Activated naive CD4-positive, alpha-beta T cell treated with anti-CD3 and anti-CD28 coated beads, Interleukin-2, amount 10 ng/mL, durations not matched to agents 7 days and 5 days (primary cell): ENCODE data around the gene GC.
"Not testable (repeated sequence)": the region's sequence is repeated elsewhere in the genome, so short reads cannot be mapped to it uniquely, and the experiment has no call there.

ENCODE experiments used
- CTCF ChIA-PET: fragments of 350-600 bp; sonication (Branson Sonifier 250); formaldehyde crosslinking; loops from one replicate; lab custom pipeline; 2021; ENCODE audit warnings: antibody characterized with exemption; lab: Charles Lee
- DNase-seq: peaks from one replicate; pipeline ENCODE4 v3.0.0-alpha.2; 2020
- H3K27ac Mint-ChIP-seq: one replicate; pipeline ENCODE4 v1.8.0; 2021; ENCODE audit warnings: mild to moderate bottlenecking, moderate library complexity, mixed read lengths
- H3K27me3 Mint-ChIP-seq: one replicate; pipeline ENCODE4 v1.8.0; 2021; ENCODE audit warnings: mild to moderate bottlenecking, mixed read lengths
- H3K36me3 Mint-ChIP-seq: one replicate; pipeline ENCODE4 v1.8.0; 2021; ENCODE audit warnings: mixed read lengths
- H3K4me1 Mint-ChIP-seq: one replicate; pipeline ENCODE4 v1.8.0; 2021; ENCODE audit warnings: mixed read lengths
- H3K4me3 Mint-ChIP-seq: one replicate; pipeline ENCODE4 v1.8.0; 2021; ENCODE audit warnings: mild to moderate bottlenecking, moderate library complexity, mixed read lengths
- H3K9me3 Mint-ChIP-seq: one replicate; pipeline ENCODE4 v1.8.0; 2021; ENCODE audit warnings: mixed read lengths

GC gene

DNA sequence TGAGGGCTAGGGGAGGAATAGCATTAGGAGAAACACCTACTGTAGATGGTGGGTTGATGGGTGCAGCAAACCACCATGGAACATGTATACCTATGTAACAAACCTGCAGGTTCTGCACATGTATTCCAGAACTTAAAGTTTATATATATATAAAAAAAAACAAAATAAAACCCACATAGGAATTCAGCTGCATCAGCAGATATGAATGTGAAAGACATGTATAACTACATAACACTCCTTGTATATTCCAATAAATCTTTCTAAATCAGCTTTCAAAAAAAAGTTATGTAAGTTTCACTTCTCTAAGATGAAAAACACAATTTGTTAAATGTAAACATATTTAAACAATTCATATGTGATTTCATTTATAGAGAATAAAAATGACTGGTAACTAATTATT lies 6.0 kb downstream of the GC start:
- H3K27me3 Mint-ChIP-seq, result no peaks in the 10 kb centered on the region
- no peaks in the 10 kb centered on the region for H3K4me1 Mint-ChIP-seq
- H3K36me3 Mint-ChIP-seq, result no peaks in the 10 kb centered on the region
- CTCF ChIA-PET, result no interaction called here
- no peak for DNase-seq
- H3K9me3 Mint-ChIP-seq, result no peaks in the 10 kb centered on the region
- H3K27ac Mint-ChIP-seq, result no peak overlapping the region
- H3K4me3 Mint-ChIP-seq, result no peak overlapping the region

DNA sequence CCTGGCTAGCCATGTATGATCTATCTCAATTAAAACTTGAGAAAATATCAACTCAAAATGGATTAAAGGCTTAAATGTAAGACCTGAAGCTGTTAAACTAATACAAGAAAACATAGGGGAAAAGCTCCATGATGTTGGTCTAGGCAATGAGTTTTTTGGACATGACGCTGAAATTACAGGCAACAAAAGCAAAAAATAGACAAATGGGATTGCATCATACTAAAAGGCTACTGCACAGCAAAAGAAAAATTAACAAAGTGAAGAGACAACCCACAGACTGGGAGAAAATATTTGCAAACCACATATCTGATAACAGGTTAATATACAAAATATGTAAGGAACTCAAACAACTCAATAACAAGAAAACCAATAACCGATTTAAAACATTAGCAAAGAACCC lies 8.4 kb downstream of the GC start:
- H3K9me3 Mint-ChIP-seq, result no peaks in the 10 kb centered on the region

DNA sequence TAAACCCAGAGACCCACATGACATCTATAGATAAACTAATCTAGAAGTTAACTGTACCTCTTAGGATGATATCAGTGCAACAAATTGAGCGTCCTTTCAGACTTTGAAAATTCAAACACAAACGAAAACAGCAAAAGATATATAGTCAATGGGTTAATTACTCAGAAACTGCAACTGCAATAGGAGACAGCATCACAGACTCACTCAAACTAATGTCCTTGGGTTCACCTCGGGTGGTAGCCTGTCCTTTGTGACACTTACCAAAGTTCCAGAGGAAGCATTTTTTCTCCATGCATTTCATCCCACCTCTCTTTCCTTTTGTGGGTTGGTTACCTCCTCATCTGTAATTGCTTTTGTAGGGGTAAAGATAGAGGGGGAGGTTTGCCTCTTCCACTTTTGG lies 9.7 kb downstream of the GC start:
- Mint-ChIP-seq H3K9me3 (no peaks in the 10 kb centered on the region), H3K27ac (no peak overlapping the region), H3K27me3 (no peaks in the 10 kb centered on the region), H3K4me3 (no peak overlapping the region), H3K4me1 (no peaks in the 10 kb centered on the region), H3K36me3 (no peaks in the 10 kb centered on the region)
- CTCF ChIA-PET, result no interaction called here
- no peak for DNase-seq

More for the DNA sequence above, 8.4 kb downstream of the GC start:
- CTCF ChIA-PET, result no interaction called here
- Mint-ChIP-seq H3K27me3 (no peaks in the 10 kb centered on the region), H3K27ac (no peak overlapping the region), H3K4me3 (no peak overlapping the region), H3K36me3 (no peaks in the 10 kb centered on the region), H3K4me1 (no peaks in the 10 kb centered on the region)
- no peak for DNase-seq

DNA sequence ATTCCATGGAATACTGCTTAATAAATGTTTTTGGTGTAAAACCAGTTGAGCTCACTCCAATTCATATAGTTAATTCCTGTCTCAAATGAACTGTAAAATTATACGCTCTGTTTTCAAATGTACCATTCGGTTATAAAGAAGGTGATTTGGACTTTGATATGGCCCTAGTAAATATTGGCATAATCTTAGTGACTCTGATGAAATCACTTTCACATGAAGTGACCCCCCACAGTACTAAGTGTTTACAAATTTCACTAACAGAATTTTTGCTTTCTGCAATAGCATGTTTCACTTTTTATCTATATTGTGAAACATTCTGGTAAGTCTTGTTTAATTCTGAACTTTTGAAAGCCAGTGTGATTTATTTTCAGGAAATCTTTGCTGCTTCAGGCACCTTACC lies 10.9 kb downstream of the GC start:
- no peaks in the 10 kb centered on the region for H3K4me1 Mint-ChIP-seq
- H3K27ac Mint-ChIP-seq, result no peak overlapping the region
- H3K27me3 Mint-ChIP-seq, result no peaks in the 10 kb centered on the region
- DNase-seq, result no peak
- no peaks in the 10 kb centered on the region for H3K9me3 Mint-ChIP-seq
- H3K36me3 Mint-ChIP-seq, result no peaks in the 10 kb centered on the region
- CTCF ChIA-PET, result no interaction called here
- no peak overlapping the region for H3K4me3 Mint-ChIP-seq

DNA sequence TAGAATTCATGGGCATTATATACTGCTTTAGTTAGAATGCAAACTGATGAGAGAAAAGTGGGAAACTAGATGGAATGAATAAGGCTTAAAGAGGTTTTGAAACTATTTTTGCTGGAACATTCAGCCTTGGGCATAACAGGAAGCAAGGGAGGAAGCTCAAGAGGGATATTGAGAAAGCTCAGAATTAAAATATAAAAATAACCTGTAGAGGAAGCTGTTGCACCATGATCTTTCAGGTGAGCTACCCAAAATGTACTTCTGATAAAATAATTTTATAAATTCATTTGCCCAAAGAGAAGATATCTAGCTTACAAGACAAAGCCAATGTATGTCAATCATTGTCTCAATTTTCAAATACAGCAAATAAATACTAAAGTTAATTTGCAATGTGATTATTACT lies 11.3 kb downstream of the GC start:
- H3K4me3 Mint-ChIP-seq, result no peak overlapping the region
- no peaks in the 10 kb centered on the region for H3K4me1 Mint-ChIP-seq
- DNase-seq, result no peak
- H3K27me3 Mint-ChIP-seq, result no peaks in the 10 kb centered on the region
- no peaks in the 10 kb centered on the region for H3K9me3 Mint-ChIP-seq
- no peak overlapping the region for H3K27ac Mint-ChIP-seq
- CTCF ChIA-PET, result no interaction called here
- no peaks in the 10 kb centered on the region for H3K36me3 Mint-ChIP-seq

DNA sequence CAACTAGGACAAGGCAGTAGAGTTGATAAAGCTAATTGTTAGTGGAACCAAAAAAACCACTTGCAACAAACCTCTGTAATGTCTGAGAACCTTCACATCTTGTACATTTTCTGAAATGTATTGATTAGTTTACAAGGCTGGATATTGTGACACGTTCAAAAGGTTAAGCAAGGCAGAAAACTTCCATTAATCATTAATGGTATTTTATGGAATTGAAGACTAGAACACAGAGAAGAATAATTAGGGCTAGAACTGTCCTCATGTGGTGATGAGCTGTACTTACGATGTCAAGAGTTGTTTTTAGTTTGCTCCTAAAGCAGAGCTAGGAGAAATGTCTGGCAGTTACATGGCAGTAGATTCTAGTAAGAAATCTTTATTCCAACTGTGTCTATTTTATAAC lies 12.3 kb downstream of the GC start:
- H3K27me3 Mint-ChIP-seq, result no peaks in the 10 kb centered on the region
- no peaks in the 10 kb centered on the region for H3K9me3 Mint-ChIP-seq
- H3K4me3 Mint-ChIP-seq, result no peak overlapping the region
- CTCF ChIA-PET, result no interaction called here
- no peaks in the 10 kb centered on the region for H3K4me1 Mint-ChIP-seq
- H3K27ac Mint-ChIP-seq, result no peak overlapping the region
- no peak for DNase-seq
- H3K36me3 Mint-ChIP-seq, result no peaks in the 10 kb centered on the region

DNA sequence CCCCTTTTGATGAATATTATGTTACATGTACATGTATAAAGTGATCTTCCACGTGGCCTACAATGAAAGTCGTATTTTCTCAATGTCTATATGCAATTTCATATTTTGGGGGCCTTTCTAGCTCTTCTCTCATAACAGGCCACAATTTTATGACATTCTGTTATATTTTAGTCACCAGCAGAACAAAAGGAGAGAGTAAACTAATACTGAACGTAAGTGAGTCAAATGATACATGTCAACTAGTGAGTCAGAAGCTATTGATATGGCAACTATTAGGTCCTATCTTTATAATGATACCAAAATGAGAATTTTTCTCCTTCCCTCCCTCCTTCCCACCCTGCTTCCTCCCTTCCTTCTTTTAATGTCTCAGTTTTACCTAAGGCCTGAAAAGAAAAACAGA lies 14.4 kb downstream of the GC start:
- Mint-ChIP-seq H3K27me3 (no peaks in the 10 kb centered on the region), H3K27ac (no peak overlapping the region), H3K4me3 (no peak overlapping the region), H3K36me3 (no peaks in the 10 kb centered on the region), H3K4me1 (no peaks in the 10 kb centered on the region), H3K9me3 (no peaks in the 10 kb centered on the region)
- no peak for DNase-seq
- CTCF ChIA-PET, result no interaction called here

DNA sequence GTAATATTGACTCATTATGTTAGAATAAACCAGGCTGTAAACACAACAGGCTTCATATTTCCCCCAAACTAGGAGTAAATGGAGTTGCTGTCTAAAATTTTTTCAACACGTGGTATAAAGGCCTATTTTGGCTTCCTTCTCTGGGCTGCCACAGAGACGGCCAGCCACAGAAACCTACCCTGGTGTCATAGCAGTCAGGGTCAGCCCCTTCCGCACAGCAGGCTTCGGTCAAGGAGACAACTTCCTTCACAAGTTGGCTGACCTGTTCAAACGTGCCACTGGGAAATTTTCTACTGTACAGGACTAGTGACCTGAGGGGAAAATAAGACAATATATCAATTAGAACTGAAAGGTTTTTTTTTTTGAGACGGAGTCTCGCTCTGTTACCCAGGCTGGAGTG lies 15.8 kb downstream of the GC start:
- CTCF ChIA-PET, result no interaction called here
- Mint-ChIP-seq H3K4me1 (no peaks in the 10 kb centered on the region), H3K27ac (no peak overlapping the region), H3K27me3 (no peaks in the 10 kb centered on the region), H3K9me3 (no peaks in the 10 kb centered on the region), H3K4me3 (no peak overlapping the region), H3K36me3 (no peaks in the 10 kb centered on the region)
- no peak for DNase-seq

DNA sequence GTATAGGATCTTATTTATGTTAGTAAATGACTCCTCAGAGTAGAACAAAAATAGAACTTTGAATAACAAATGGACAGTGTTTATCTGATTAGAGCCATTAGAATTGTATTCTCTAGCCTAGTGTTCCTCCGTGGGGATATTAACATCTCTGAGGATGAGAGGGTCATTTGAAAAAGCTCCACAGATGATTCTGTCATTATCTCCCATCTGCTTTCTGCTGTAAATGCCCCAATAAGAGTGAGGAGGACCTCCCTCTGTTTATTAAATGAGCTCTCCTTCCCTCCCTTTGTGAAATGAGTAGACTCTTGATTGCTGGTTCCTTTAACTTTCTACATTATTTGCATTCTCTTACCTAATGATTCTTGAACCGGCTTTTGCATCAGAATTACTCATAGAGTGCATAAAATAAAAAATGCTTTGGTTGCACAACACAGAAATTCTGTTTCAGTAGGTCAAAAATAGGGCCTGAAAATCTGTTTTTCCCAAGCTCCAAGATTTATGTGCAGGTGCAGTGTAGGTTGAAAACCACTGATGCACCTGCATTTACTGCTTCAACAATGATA lies 18.0 kb downstream of the GC start:
- Mint-ChIP-seq H3K4me3 (no peak overlapping the region), H3K27me3 (no peaks in the 10 kb centered on the region), H3K9me3 (no peaks in the 10 kb centered on the region), H3K36me3 (no peaks in the 10 kb centered on the region), H3K4me1 (no peaks in the 10 kb centered on the region), H3K27ac (no peak overlapping the region)
- CTCF ChIA-PET, result no interaction called here
- DNase-seq, result no peak

DNA sequence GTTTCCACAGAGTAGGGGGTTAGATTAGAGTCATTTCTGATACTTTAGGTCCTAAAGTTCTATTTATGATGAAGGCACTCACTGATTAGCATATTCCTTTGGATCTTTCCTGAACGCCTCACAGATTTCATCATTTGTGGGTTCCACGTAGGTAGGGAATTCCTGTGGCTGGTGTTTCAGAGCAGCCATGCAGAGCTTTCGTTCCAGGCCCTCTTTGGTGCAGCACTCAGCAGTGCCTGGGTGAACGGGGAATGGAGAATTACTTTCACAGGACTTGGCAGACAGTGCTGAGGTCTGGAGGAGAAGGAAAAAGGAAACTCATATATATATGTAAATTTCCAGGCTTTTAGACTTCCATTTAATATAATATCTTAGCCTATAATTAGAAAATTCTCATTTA lies 18.5 kb downstream of the GC start:
- CTCF ChIA-PET, result no interaction called here
- H3K4me3 Mint-ChIP-seq, result no peak overlapping the region
- no peaks in the 10 kb centered on the region for H3K9me3 Mint-ChIP-seq
- no peaks in the 10 kb centered on the region for H3K36me3 Mint-ChIP-seq
- H3K27ac Mint-ChIP-seq, result no peak overlapping the region
- H3K27me3 Mint-ChIP-seq, result no peaks in the 10 kb centered on the region
- no peaks in the 10 kb centered on the region for H3K4me1 Mint-ChIP-seq
- DNase-seq, result no peak

DNA sequence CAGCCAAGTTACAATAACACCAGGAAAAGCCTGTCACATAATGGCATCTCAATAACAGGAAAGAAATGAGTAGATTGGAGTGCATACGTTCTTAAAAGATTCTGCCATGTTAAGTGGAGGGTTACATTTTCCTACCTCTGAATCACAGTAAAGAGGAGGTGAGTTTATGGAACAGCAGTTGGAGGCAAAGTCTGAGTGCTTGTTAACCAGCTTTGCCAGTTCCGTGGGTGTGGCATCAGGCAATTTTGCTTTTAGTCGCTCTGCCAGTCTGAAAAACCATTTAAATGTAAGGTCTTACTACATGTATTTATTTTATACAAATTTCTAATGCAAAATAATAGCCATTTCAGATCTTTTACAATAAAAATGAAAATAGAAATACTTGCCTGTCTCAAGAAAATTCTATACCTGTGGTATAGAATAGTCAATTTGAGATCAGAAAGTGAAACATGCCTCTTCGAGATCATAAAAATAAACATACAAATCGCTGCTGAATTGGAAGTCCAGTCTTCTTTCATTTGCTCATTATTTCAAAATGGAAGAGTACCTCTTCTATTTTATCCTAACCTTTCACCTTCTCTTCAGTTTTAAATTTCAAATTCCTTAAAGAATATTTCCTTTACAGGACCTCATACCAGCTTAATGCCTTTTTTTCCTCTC lies 31.4 kb downstream of the GC start:
- H3K9me3 Mint-ChIP-seq, result no peaks in the 10 kb centered on the region
- no peaks in the 10 kb centered on the region for H3K27me3 Mint-ChIP-seq
- no peaks in the 10 kb centered on the region for H3K36me3 Mint-ChIP-seq
- H3K4me1 Mint-ChIP-seq, result no peaks in the 10 kb centered on the region
- DNase-seq, result no peak
- no peak overlapping the region for H3K4me3 Mint-ChIP-seq
- no peak overlapping the region for H3K27ac Mint-ChIP-seq
- CTCF ChIA-PET, result no interaction called here

DNA sequence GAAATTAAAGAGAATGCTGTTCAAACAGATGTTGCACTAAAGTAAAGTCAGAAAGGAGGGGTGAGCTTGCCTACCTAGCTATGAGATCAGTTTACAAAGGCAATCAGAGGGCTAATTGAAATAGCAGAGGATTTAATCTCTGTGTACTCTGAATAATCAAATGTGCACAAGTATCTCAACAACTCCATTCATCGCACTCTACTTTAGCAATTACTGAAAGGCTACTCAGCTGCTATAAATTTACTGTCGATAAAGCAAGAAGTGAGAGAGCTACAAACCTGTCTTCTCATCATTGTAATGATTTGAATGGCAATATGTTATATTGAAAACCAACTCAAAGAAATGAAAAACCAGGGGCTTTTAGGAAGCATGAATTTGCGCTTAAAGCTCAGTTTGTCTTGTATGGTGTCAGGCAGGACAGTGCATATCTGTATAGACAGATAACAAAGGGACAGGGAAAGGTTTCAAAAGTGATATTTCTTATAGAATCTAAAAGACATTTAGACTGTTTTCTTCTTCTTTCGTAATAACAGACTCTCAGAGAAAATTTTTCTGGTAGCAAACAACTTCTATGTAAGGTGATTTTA lies 34.8 kb downstream of the GC start:
- H3K9me3 Mint-ChIP-seq, result no peaks in the 10 kb centered on the region
- no peaks in the 10 kb centered on the region for H3K36me3 Mint-ChIP-seq
- DNase-seq, result no peak
- H3K27ac Mint-ChIP-seq, result no peak overlapping the region
- H3K27me3 Mint-ChIP-seq, result no peaks in the 10 kb centered on the region
- no peak overlapping the region for H3K4me3 Mint-ChIP-seq
- CTCF ChIA-PET, result no interaction called here
- H3K4me1 Mint-ChIP-seq, result no peaks in the 10 kb centered on the region

DNA sequence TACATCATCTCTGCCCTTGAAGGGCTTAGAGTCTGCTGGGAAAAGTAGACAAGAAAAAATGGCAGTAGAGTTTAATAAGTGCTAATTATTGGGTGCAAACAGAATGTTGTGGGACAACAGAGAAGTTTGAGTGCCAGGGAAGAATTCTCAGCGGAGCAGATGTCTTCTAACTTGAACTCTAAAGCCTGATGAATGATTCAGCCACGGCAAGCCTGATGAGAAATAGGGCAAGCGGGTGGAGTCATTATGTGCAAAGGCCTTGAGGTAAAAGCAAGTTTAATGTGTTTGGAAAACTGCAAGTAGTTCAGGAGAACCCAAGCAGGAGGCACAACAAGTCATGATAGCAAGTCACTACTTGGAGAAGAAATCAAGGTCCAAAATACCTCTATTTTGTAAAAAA lies 37.5 kb downstream of the GC start:
- CTCF ChIA-PET, result no interaction called here
- DNase-seq, result no peak
- H3K36me3 Mint-ChIP-seq, result no peaks in the 10 kb centered on the region
- no peaks in the 10 kb centered on the region for H3K4me1 Mint-ChIP-seq
- H3K4me3 Mint-ChIP-seq, result no peak overlapping the region
- no peak overlapping the region for H3K27ac Mint-ChIP-seq
- no peaks in the 10 kb centered on the region for H3K9me3 Mint-ChIP-seq
- no peaks in the 10 kb centered on the region for H3K27me3 Mint-ChIP-seq

DNA sequence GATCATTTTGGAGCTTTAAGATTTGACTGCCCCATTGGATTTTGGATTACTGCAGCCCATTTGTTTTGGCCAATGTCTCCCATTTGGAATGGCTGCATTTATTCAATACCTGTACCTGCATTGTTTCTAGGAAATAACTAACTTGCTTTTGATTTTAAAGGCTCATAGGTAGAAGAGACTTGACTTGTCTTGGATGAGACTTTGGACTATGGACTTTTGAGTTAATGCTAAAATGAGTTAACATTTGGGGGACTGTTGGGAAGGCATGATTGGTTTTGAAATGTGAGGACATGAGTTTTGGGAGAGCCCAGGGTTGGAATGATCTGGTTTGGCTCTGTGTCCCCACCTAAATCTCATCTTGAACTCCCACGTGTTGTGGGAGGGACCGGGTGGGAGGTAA lies 45.1 kb downstream of the GC start:
- H3K4me3 Mint-ChIP-seq, H3K27ac Mint-ChIP-seq, H3K27me3 Mint-ChIP-seq, DNase-seq, CTCF ChIA-PET, H3K9me3 Mint-ChIP-seq, H3K36me3 Mint-ChIP-seq, H3K4me1 Mint-ChIP-seq: not testable (repeated sequence)

DNA sequence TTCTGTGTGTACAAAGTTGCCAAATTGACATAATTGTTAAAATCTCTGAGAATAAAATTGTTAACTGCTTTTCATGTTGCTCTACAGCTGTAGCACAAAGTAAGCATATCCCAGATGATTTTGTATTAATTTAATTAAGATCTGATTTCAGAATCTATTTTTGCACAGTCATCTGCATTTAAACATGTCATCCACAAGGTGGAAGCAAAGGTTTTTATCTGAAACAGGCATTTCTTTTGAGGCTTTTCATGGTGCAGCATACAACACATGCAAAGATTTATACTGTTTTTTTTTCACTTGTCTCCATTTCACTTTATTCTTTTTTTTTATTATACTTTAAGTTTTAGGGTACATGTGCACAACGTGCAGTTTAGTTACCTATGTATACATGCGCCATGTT lies 51.2 kb downstream of the GC start:
- Mint-ChIP-seq H3K36me3 (no peaks in the 10 kb centered on the region), H3K4me3 (no peak overlapping the region), H3K27me3 (no peaks in the 10 kb centered on the region), H3K4me1 (no peaks in the 10 kb centered on the region), H3K27ac (no peak overlapping the region), H3K9me3 (no peaks in the 10 kb centered on the region)
- CTCF ChIA-PET, result no interaction called here
- DNase-seq, result no peak
